ENCODE data around the gene BAHCC1. TPM values are rescaled to one million over a fixed set of nuclear protein-coding genes. Genes with fewer than 3 reads are reported as not detected.

The BAHCC1 gene
- total and polyA plus RNA-seq, 9 of the 15 experiments (the other 6 are each of a cell fraction or from before 2014, with no cell fraction given): 0.14 to 26.9 (median 5.0) TPM

GRCh38 chr17:81484195-81484979, 89.1 kb downstream of the BAHCC1 start (continued):
- no peak for TF ChIP-seq MITF (IDR thresholded peaks at IDR 0.05)
- no peak for TF ChIP-seq PRMT5 (CRISPR knock-in tag; IDR thresholded peaks at IDR 0.05)
- no peak for TF ChIP-seq CREBBP (IDR thresholded peaks at IDR 0.05; ENCODE audit: low read depth, low read length)
- peak; percentile 74 to 90 for TF ChIP-seq MAZ (CRISPR knock-in tag; conservative IDR thresholded peaks at IDR 0.05 in 1 of 2, IDR thresholded peaks at IDR 0.05 in 1 of 2)
- TF ChIP-seq FOSL1 (tag; conservative IDR thresholded peaks at IDR 0.05): no peak
- no peak for TF ChIP-seq SNIP1 (IDR thresholded peaks at IDR 0.05; ENCODE audit: low read depth)
- TF ChIP-seq RERE (CRISPR knock-in tag; IDR thresholded peaks at IDR 0.05; ENCODE audit: borderline replicate concordance): no peak
- peak; percentile 88 to 97 (median 96) for TF ChIP-seq CTCF (IDR thresholded peaks at IDR 0.05 in 2 of 3, conservative IDR thresholded peaks at IDR 0.05 in 1 of 3; ENCODE audit: insufficient read depth in 2 of 3, low read depth in 1 of 3, low read length in 3 of 3)
- TF ChIP-seq XRCC4 (IDR thresholded peaks at IDR 0.05; ENCODE audit: extremely low read depth, insufficient read depth, insufficient read length): no peak
- peak; percentile 96 for TF ChIP-seq E2F1 (CRISPR knock-in tag; IDR thresholded peaks at IDR 0.05)
- no peak for TF ChIP-seq ZNF280A (IDR thresholded peaks at IDR 0.05; ENCODE audit: low read depth, partially characterized antibody)
- TF ChIP-seq ZNF347 (CRISPR knock-in tag; IDR thresholded peaks at IDR 0.05; ENCODE audit: low read depth): no peak
- no peak for TF ChIP-seq MCM5 (IDR thresholded peaks at IDR 0.05; ENCODE audit: low read depth)
